K562 (cell line): Measurements from ENCODE around the gene SPX. TPM values are rescaled to one million over a fixed set of nuclear protein-coding genes. Genes with fewer than 3 reads are reported as not detected.
A peak's percentile ranks its signal among the peaks of the same experiment; 100 is the strongest.

Experiments
- ARHGAP35 ChIP-seq: fragments of 450-650 bp; IDR thresholded peaks from 2 replicates; pipeline ENCODE4 v1.6.1; 2018; ENCODE audit not compliant: partially characterized antibody
- DACH1 ChIP-seq: fragments of 450-650 bp; IDR thresholded peaks from 2 replicates; pipeline ENCODE4 v1.6.1; 2018; ENCODE audit not compliant: partially characterized antibody
- EHMT2 ChIP-seq: fragments of 450-650 bp; IDR thresholded peaks from 2 replicates; pipeline ENCODE4 v1.6.1; 2018; ENCODE audit warnings: antibody characterized with exemption
- FIP1L1 ChIP-seq: fragments of 200-400 bp; formaldehyde crosslinking; IDR thresholded peaks from 2 replicates; pipeline ENCODE4 v1.6.1; 2018; ENCODE audit warnings: mild to moderate bottlenecking, low read depth, low read length; ENCODE audit not compliant: poor library complexity, severe bottlenecking
- FUS ChIP-seq: fragments of 200-400 bp; formaldehyde crosslinking; optimal IDR thresholded peaks from 2 replicates; pipeline ENCODE3; 2017; ENCODE audit warnings: low read depth, low read length
- GABPB2 ChIP-seq: fragments of 250-450 bp; sonication (Bioruptor Pico); conservative IDR thresholded peaks from 2 replicates; pipeline ENCODE4 v1.5.1; 2021; ENCODE audit warnings: mild to moderate bottlenecking
- HEY1 ChIP-seq: fragments of 250-450 bp; sonication (Bioruptor Pico); IDR thresholded peaks from 2 replicates; pipeline ENCODE4 v1.5.0; 2020; ENCODE audit warnings: mild to moderate bottlenecking, moderate library complexity, borderline replicate concordance
- MAFG ChIP-seq: fragments of 450-650 bp; conservative IDR thresholded peaks from 2 replicates; pipeline ENCODE4 v1.6.1; 2016; ENCODE audit warnings: missing genetic modification characterization, missing compliant biosample characterization
- NCOA2 ChIP-seq, 2 experiments: fragments of 450-650 bp; IDR thresholded peaks; 2 replicates each; pipeline ENCODE4 v1.6.1; 2018; ENCODE audit warnings: mild to moderate bottlenecking in 2 of 2, moderate library complexity in 1 of 2; ENCODE audit not compliant: partially characterized antibody in 2 of 2
- PHB2 ChIP-seq: fragments of 450-650 bp; IDR thresholded peaks from 2 replicates; pipeline ENCODE4 v1.6.1; 2017; ENCODE audit warnings: low read depth
- PHF20 ChIP-seq: fragments of 450-650 bp; IDR thresholded peaks from 2 replicates; pipeline ENCODE4 v1.6.1; 2018; ENCODE audit not compliant: partially characterized antibody
- PPARD ChIP-seq: fragments of 250-450 bp; sonication (Bioruptor Pico); IDR thresholded peaks from 2 replicates; pipeline ENCODE4 v1.8.0; 2022; ENCODE audit warnings: inconsistent platforms, mild to moderate bottlenecking, moderate library complexity
- PTTG1 ChIP-seq: fragments of 450-650 bp; IDR thresholded peaks from 2 replicates; pipeline ENCODE4 v1.6.1; 2016; ENCODE audit warnings: low read depth, mild to moderate bottlenecking, missing genetic modification characterization, missing compliant biosample characterization
- RAD21 ChIP-seq, 2 experiments: fragments of 250-450 bp in 1 of 2; fragments of 450-650 bp in 1 of 2; sonication (Bioruptor Pico) in 1 of 2; formaldehyde crosslinking in 1 of 2; IDR thresholded peaks in 1 of 2; conservative IDR thresholded peaks in 1 of 2; 2 replicates each; pipeline versions ENCODE4 v1.4.0 to v1.8.0; 2020 to 2022; ENCODE audit warnings: mild to moderate bottlenecking in 2 of 2, moderate library complexity in 1 of 2
- TBL1XR1 ChIP-seq, 2 experiments: IDR thresholded peaks; 2 replicates each; pipeline ENCODE4 v1.6.1; 2012; ENCODE audit warnings: improper control_type of control experiment in 2 of 2, low read length in 2 of 2, mild to moderate bottlenecking in 1 of 2
- ZNF232 ChIP-seq: sonication (generic); formaldehyde crosslinking; IDR thresholded peaks from 2 replicates; pipeline ENCODE4 v1.8.0; 2022; ENCODE audit warnings: mild to moderate bottlenecking, missing genetic modification reagents
- ZNF282 ChIP-seq: sonication (generic); formaldehyde crosslinking; IDR thresholded peaks from 2 replicates; pipeline ENCODE4 v1.8.1; 2023; ENCODE audit warnings: missing genetic modification reagents
- ZNF778 ChIP-seq: fragments of 450-650 bp; formaldehyde crosslinking; IDR thresholded peaks from 2 replicates; pipeline ENCODE4 v1.4.0; 2020; ENCODE audit warnings: mild to moderate bottlenecking, moderate library complexity
- polyA plus RNA-seq, 8 experiments: library from polyadenylated mRNA; depleted of rRNA in 4 of 8; stranded (reverse) in 5 of 8; unstranded in 3 of 8; fragments of >200 nt; fragmentation: Nextera tagmentation in 2 of 8; fragmentation: Illumina TruSeq in 1 of 8; extraction: Ambion mirVana in 2 of 8; extraction: Trizol in 1 of 8; gene quantifications; 2 replicates each; pipeline versions ENCODE4 v1.2.1 to v1.2.3, GENCODE V29; 2011 to 2014; ENCODE audit warnings: inconsistent platforms in 1 of 8, missing spikeins in 1 of 8
- total RNA-seq, 7 experiments: library from RNA; depleted of rRNA in 6 of 7; stranded (reverse); fragments of >200 nt in 6 of 7; fragmentation: Illumina TruSeq in 2 of 7; extraction: Trizol in 2 of 7; gene quantifications; 2 replicates each; pipeline versions ENCODE4 v1.2.1 to v1.2.3, GENCODE V29; 2011 to 2021; ENCODE audit warnings: low replicate concordance in 1 of 7
- TF ChIP-seq, protein P1 (sequence below): fragments of 250-450 bp; sonication (Bioruptor Pico); IDR thresholded peaks from 2 replicates; pipeline ENCODE4 v1.8.0; 2021; ENCODE audit warnings: mild to moderate bottlenecking, moderate library complexity
- TF ChIP-seq, protein P2 (sequence below): IDR thresholded peaks from 3 replicates; pipeline ENCODE4 v1.6.1; 2011; ENCODE audit warnings: borderline replicate concordance, mild to moderate bottlenecking, moderate library complexity; ENCODE audit not compliant: insufficient read length; ENCODE audit errors: extremely low read depth
- TF ChIP-seq, protein P3 (sequence below), 2 experiments: fragments of 450-650 bp in 1 of 2; IDR thresholded peaks; 2 replicates each; pipeline ENCODE4 v1.6.1; 2011 to 2017; ENCODE audit warnings: low read depth in 2 of 2, antibody characterized with exemption in 1 of 2, borderline replicate concordance in 1 of 2, low read length in 1 of 2, mild to moderate bottlenecking in 1 of 2, mixed read lengths in 1 of 2; ENCODE audit not compliant: control insufficient read depth in 1 of 2

The SPX gene
- total and polyA plus RNA-seq, 9 of the 15 experiments (the other 6 are each of a cell fraction or from before 2014, with no cell fraction given): 0.06 to 0.40 (median 0.14) TPM

DNA sequence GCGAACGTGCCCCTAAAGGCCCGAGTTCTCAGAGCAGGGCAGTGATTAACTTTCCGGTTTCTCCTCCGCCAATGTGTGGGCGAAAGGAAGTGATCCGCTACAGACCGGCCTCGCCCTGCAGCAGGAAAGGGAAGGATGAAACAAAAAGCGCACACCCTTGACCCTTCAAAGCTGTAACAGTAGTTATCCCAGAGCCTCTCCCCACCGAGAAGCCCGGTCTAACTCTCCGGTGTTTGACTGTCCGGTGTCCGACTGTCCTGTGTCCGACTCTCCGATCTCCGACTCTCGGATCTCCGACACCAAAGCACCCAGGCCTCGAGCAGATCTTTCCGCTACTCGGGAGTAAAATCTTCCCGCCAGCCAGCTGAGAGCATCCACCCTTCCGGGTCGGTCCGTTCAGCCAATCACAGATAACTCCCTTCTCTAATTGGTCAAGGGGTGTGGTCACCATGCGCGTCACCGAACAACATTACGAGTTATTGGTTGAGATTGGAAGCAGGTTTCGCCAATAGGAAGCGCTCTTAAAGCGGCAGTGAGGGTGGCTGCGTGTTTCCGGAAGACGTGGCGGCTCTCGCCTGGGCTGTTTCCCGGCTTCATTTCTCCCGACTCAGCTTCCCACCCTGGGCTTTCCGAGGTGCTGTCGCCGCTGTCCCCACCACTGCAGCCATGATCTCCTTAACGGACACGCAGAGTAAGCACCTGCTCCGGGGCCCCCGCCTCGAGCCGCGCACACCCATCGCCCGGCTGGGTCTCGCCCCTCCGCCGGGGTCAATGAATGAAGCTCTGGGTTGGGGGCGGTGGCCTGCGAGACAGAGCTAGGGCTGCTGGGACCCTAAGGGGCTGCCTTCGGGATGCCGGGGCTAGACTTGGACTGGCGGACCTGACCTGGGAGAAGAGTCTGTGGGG is 24.6 kb upstream of the SPX start, which contains the start of the genes GOLT1B and RECQL (continued):
- TF ChIP-seq GABPB2 (CRISPR knock-in tag): no peak
- no peak for TF ChIP-seq RAD21 (CRISPR knock-in tag; conservative IDR thresholded peaks at IDR 0.05 in 1 of 2, IDR thresholded peaks at IDR 0.05 in 1 of 2)
- TF ChIP-seq HEY1 (CRISPR knock-in tag): no peak
- no peak for TF ChIP-seq PTTG1 (tag)
- TF ChIP-seq NCOA2 (IDR thresholded peaks at IDR 0.05; ENCODE audit: partially characterized antibody in 2 of 2): no peak
- no peak for TF ChIP-seq EHMT2
- TF ChIP-seq ZNF778 (CRISPR knock-in tag): no peak
- TF ChIP-seq ARHGAP35: no peak
- TF ChIP-seq PPARD (CRISPR knock-in tag): no peak
- no peak for TF ChIP-seq PHF20
- TF ChIP-seq PHB2: no peak
- no peak for TF ChIP-seq FIP1L1
- TF ChIP-seq DACH1: peak; percentile 83
- no peak for TF ChIP-seq ZNF232 (CRISPR knock-in tag)
- TF ChIP-seq FUS: no peak
- no peak for TF ChIP-seq TBL1XR1 (IDR thresholded peaks at IDR 0.05; ENCODE audit: low read length in 2 of 2)
- TF ChIP-seq, protein P1, sequence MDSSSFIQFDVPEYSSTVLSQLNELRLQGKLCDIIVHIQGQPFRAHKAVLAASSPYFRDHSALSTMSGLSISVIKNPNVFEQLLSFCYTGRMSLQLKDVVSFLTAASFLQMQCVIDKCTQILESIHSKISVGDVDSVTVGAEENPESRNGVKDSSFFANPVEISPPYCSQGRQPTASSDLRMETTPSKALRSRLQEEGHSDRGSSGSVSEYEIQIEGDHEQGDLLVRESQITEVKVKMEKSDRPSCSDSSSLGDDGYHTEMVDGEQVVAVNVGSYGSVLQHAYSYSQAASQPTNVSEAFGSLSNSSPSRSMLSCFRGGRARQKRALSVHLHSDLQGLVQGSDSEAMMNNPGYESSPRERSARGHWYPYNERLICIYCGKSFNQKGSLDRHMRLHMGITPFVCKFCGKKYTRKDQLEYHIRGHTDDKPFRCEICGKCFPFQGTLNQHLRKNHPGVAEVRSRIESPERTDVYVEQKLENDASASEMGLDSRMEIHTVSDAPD (CRISPR knock-in tag): no peak
- TF ChIP-seq, protein P2, sequence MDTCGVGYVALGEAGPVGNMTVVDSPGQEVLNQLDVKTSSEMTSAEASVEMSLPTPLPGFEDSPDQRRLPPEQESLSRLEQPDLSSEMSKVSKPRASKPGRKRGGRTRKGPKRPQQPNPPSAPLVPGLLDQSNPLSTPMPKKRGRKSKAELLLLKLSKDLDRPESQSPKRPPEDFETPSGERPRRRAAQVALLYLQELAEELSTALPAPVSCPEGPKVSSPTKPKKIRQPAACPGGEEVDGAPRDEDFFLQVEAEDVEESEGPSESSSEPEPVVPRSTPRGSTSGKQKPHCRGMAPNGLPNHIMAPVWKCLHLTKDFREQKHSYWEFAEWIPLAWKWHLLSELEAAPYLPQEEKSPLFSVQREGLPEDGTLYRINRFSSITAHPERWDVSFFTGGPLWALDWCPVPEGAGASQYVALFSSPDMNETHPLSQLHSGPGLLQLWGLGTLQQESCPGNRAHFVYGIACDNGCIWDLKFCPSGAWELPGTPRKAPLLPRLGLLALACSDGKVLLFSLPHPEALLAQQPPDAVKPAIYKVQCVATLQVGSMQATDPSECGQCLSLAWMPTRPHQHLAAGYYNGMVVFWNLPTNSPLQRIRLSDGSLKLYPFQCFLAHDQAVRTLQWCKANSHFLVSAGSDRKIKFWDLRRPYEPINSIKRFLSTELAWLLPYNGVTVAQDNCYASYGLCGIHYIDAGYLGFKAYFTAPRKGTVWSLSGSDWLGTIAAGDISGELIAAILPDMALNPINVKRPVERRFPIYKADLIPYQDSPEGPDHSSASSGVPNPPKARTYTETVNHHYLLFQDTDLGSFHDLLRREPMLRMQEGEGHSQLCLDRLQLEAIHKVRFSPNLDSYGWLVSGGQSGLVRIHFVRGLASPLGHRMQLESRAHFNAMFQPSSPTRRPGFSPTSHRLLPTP: no peak
- TF ChIP-seq, protein P3, sequence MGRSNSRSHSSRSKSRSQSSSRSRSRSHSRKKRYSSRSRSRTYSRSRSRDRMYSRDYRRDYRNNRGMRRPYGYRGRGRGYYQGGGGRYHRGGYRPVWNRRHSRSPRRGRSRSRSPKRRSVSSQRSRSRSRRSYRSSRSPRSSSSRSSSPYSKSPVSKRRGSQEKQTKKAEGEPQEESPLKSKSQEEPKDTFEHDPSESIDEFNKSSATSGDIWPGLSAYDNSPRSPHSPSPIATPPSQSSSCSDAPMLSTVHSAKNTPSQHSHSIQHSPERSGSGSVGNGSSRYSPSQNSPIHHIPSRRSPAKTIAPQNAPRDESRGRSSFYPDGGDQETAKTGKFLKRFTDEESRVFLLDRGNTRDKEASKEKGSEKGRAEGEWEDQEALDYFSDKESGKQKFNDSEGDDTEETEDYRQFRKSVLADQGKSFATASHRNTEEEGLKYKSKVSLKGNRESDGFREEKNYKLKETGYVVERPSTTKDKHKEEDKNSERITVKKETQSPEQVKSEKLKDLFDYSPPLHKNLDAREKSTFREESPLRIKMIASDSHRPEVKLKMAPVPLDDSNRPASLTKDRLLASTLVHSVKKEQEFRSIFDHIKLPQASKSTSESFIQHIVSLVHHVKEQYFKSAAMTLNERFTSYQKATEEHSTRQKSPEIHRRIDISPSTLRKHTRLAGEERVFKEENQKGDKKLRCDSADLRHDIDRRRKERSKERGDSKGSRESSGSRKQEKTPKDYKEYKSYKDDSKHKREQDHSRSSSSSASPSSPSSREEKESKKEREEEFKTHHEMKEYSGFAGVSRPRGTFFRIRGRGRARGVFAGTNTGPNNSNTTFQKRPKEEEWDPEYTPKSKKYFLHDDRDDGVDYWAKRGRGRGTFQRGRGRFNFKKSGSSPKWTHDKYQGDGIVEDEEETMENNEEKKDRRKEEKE (IDR thresholded peaks at IDR 0.05; ENCODE audit: borderline replicate concordance in 1 of 2, control insufficient read depth in 1 of 2, low read depth in 2 of 2, low read length in 1 of 2): no peak
- no peak for TF ChIP-seq ZNF282
- no peak for TF ChIP-seq MAFG (tag)
